NCI-H2029 treated with DMSO at 0.1 percent for 48 hours (cell line): ENCODE data around the gene FKTN.

Experiments used
- DNase-seq: peaks from one replicate; lab custom pipeline; 2025; lab: John Stamatoyannopoulos, UW

Gene FKTN

GRCh38 chr9:105633411-105633810 is 75.5 kb downstream of the FKTN start:
- DNase-seq, result no peak

DNA sequence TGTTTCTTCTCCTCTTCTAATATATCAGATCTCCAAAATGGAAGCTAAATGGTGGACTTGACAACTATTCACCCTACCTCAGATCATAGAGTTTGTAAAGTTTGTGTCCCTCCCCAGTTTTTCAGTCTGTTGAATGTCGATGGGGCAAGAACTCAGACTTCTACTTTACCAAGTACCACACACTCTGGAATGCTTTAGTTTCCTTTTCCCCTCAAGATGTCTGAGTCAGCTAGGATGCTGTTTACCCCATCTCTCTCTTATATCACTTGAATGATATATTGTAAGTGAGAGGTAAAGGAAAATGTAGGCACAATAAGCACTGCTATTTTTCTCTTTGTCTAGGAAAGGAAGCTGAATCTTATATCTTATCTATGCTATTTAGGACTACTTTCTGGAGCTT is 78.4 kb downstream of the FKTN start:
- no peak for DNase-seq

DNA sequence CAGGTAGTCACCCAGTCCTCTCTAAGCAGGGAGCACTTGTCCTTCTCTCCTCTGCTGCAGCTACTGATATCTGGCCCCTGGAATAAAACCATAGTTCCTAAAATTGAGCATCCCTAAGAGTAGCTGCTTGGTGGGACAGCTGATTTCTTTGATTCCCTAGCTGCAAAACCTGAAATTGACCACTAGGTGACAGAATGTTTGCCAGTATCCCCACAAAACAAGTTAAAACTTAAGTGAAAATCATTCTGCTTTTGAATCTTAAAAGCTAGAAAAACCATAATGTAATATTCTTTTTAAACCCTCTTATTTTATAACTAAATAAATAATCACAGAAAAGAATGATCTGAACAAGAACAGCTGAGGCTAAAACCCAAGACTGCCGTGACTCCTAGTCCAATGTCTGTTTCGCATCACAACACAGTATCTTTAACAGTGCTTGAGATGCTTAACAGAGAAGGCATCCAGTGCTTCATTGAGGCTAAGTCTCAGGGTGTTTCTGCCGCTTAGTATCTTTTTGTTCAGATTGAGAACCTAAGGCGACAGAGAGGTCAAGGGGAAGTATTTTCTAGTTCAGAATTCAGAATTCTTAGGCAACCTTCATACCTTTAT is 80.0 kb downstream of the FKTN start:
- DNase-seq, result no peak

- no peak for DNase-seq
These were observed 82.0 kb downstream of the FKTN start for GRCh38 chr9:105639936-105640335.

GRCh38 chr9:105643795-105644194 is 85.9 kb downstream of the FKTN start:
- DNase-seq, result no peak

GRCh38 chr9:105646879-105647594 is 89.1 kb downstream of the FKTN start:
- DNase-seq, result no peak

- DNase-seq, result no peak
These were observed 89.8 kb downstream of the FKTN start for GRCh38 chr9:105647595-105648349.

DNA sequence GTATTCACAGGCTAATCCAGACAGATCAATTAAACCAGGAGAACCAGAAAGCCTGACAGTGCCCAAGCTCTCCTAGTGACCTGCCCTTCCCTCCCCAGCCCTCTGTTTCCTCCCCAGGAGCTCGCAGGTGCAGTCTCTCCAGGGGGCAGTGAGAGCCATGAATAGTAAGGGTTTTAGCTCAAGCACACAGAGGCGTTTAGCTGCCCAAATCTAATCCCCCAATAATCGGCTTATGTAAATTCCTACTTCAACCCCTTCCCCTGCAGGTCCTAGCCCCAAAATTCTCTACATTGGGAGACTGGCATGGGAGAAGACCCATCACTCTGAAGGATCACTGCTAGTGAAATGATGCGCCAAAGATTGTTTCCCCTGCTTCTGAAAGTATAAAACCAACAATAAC is 93.9 kb downstream of the FKTN start:
- DNase-seq, result no peak

- DNase-seq, result no peak
These were observed 98.4 kb downstream of the FKTN start for GRCh38 chr9:105656131-105656921.

- no peak for DNase-seq
These were observed 100.4 kb downstream of the FKTN start for GRCh38 chr9:105658351-105658750.

GRCh38 chr9:105661011-105661410 is 103.1 kb downstream of the FKTN start:
- DNase-seq, result no peak

DNA sequence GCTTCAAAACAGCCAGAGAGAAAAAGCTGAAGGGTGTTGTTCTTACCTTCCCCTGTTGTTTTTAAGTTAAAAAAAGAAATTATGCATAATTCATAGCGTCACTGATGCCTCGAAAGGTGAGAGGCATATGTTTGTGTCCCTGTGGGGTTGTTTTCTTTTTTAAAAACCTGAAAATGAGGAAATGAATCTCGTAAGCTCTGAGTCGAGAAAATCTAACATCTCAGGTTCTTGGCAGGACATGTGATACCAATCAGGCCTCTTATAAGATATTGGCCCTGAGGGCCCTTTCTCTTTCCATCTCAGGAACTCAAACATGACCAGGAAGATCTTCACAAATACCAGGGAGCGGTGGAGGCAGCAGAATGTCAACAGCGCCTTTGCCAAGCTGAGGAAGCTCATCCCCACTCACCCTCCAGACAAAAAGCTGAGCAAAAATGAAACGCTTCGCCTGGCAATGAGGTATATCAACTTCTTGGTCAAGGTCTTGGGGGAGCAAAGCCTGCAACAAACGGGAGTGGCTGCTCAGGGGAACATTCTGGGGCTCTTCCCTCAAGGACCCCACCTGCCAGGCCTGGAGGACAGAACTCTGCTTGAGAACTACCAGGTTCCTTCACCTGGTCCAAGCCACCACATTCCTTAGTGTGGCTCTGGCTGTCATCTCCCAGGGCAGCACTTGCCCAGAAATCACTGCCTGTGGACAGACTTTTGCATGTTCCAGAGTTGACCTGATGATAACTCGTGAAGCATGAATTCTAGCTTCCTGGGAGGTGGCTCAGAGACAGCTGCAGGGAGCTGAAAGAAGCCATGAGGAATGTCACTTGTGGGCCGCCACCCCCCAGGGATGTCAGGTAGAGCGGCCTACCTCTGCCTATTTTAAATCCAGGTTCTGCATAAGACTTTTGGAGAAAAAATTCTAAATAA is 104.5 kb downstream of the FKTN start, which contains the start of gene TAL2:
TAL2 (plus strand) TSS at position 274 of the 921 bp plus-strand sequence; CDS start at position 314, 40 bp downstream.
- no peak for DNase-seq

- DNase-seq, result no peak
These were observed 106.0 kb downstream of the FKTN start for GRCh38 chr9:105663914-105664313.

GRCh38 chr9:105667867-105668266 is 109.9 kb downstream of the FKTN start:
- no peak for DNase-seq

GRCh38 chr9:105670315-105670714 is 112.4 kb downstream of the FKTN start:
- DNase-seq, result no peak

- no peak for DNase-seq
These were observed 112.8 kb downstream of the FKTN start for GRCh38 chr9:105670775-105671174.

DNA sequence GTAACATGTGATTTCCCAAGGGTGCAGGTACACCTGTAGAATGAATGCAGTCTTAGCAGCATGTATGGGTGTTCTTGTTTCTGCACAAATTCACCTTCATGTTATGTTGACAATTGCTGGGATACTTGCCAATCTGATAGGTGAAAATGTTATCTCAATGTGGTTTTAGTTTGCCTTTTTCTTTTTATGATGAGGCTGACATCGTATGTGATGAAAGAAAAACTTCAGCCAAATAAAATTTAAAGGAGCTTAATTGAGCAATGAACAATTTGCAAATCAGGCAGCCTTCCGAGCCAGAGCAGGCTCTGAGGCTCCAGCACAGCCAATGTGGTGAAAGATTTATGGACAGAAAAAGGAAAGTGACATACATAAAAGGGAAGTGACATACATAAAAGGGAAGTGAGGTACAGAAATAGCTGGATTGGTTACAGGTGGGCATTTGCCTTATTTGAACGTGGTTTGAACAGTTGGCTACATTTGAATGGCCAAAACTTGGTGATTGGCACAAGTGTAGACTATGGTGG is 114.8 kb downstream of the FKTN start:
- DNase-seq, result no peak

DNA sequence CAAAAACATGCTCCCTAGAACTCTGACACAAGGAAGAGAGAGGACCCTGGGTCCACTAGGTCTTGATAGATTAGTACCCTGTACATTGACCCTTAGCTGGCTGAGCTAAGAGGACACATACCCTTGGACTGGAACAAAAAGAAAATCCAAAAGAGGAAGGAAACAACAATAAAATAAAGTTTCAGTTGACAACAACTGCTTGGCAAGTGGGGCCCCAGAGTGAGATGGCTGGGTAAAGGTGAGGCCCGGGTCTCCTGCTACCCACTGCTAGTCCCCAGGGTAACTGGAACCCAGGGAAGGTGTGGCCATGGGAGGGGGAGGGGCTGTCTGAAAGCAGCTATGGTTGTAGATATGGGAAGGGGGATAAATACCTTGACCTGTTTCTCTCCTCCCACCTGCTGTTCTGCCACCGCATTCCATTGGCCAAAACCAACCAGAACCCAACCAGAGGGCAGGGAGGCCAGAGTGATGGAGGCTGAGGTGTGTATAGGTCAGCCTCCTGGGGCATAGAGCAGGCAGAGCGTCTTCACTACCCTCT is 116.0 kb downstream of the FKTN start:
- no peak for DNase-seq

DNA sequence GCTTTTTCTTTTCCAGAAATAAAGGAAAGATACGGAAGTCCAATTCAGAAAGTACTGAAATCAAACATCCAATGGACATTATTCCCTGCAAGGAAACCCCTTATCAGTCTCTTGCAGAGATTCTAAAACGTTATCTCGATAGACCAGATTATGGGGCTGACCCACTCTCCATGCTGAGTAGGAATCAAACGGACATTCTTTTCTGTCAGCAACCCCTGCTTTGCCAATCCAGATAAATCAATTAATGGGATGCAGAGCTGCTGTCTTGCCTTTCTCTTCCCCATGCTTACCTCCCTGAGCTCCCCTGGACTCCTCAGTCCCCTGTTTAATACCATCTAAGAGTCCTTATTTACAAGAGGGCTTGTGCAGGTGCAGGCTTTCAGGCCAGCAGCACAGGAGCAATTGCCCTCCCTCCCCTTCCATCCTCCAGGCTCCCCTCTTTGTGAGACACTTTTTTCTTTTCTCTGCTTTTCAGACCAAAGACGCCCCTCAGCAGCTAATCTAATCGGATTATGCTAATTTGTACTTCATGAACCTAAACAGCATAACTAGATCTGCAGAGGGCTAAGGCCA is 118.5 kb downstream of the FKTN start:
- no peak for DNase-seq

- DNase-seq, result no peak
These were observed 120.2 kb downstream of the FKTN start for GRCh38 chr9:105678163-105678562.
